ENCODE data around the gene CTNNA1.
A peak's percentile ranks its signal among the peaks of the same experiment; 100 is the strongest.
"Not testable (repeated sequence)": the region's sequence is repeated elsewhere in the genome, so short reads cannot be mapped to it uniquely, and the experiment has no call there.

Gene CTNNA1

DNA sequence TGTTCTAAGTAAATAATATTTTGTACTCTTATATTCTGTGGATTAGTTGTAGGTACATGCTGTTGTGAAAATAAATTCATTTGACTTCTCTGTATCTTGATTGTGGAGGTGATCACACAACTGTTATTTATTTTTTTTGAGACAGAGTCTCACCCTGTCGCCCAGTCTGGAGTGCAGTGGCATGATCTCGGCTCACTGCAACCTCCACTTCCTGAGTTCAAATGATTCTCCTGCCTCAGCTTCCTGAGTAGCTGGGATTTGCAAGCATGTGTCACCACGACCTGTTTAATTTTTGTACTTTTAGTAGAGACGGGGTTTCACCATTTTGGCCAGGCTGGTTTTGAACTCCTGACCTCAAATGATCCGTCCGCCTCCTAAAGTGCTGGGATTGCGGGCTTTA is 7.9 kb downstream of the CTNNA1 start:
- CTCF ChIA-PET = interaction anchor here (1.1 kb wide), 1 partner anchor 14 kb away, joined by 3 read pairs; no protein-coding TSS in a partner anchor
- not testable (repeated sequence) for H3K9me3 Mint-ChIP-seq, H3K27ac Mint-ChIP-seq, H3K4me3 Mint-ChIP-seq, H3K36me3 Mint-ChIP-seq
- DNase-seq = peak; percentile 36
- Mint-ChIP-seq H3K4me1 (peaks cover 24% of the 10 kb centered on the region), H3K27me3 (peaks cover 54% of the 10 kb centered on the region)

GRCh38 chr5:138761670-138762069 is 8.4 kb downstream of the CTNNA1 start:
- H3K27me3 Mint-ChIP-seq = peaks cover 54% of the 10 kb centered on the region

GRCh38 chr5:138762110-138762509 is 8.9 kb downstream of the CTNNA1 start:
- H3K27ac Mint-ChIP-seq = no peak overlapping the region

More at GRCh38 chr5:138761670-138762069, 8.4 kb downstream of the CTNNA1 start:
- CTCF ChIA-PET, H3K9me3 Mint-ChIP-seq, H3K27ac Mint-ChIP-seq, H3K36me3 Mint-ChIP-seq, H3K4me3 Mint-ChIP-seq, DNase-seq: not testable (repeated sequence)
- H3K4me1 Mint-ChIP-seq = peaks cover 24% of the 10 kb centered on the region

DNA sequence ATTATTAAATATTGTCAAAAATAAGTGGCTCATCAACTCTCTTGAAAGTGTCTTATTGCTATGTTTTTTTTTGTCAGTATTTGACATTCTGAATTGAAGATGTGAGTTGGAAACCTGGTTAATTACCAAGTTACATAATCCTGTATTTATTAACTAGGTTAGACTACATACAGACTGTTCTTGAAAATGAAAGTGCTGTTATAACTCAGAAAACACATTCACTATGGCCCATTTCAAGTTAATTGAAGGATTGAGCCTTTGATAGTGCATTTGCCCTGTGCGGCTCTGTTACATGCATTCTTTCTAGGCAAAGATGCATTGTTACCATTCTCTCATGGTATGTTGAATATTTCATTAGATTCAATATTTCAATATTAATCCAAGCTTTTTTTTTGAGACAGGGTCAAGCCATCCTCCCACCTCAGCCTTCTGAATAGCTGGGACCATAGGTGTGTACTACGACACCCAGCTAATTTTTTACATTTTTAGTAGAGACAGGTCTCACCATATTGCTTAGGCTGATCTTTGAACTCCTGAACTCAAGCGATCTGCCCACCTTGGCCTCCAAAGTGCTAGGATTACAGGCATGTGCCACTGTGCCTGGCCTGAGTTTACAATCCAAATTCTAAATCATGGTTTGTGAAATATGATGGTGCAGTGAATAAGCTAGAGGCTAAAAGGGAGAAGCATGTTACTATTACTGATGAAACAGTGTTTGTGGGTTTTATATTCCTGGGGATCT is 10.0 kb downstream of the CTNNA1 start:
- Mint-ChIP-seq H3K4me1 (peaks cover 24% of the 10 kb centered on the region), H3K4me3 (no peak overlapping the region), H3K27me3 (peaks cover 50% of the 10 kb centered on the region), H3K36me3 (no peaks in the 10 kb centered on the region), H3K9me3 (no peaks in the 10 kb centered on the region), H3K27ac (no peak overlapping the region)
- DNase-seq = no peak
- CTCF ChIA-PET = interaction anchor here (0.7 to 1.2 kb wide), 2 partner anchors 26 to 446 kb away, joined by 3 to 4 read pairs; no protein-coding TSS in a partner anchor

More at GRCh38 chr5:138762110-138762509, 8.9 kb downstream of the CTNNA1 start:
- Mint-ChIP-seq H3K4me3 (no peak overlapping the region), H3K27me3 (peaks cover 54% of the 10 kb centered on the region), H3K36me3 (no peaks in the 10 kb centered on the region), H3K9me3 (no peaks in the 10 kb centered on the region), H3K4me1 (peaks cover 24% of the 10 kb centered on the region)
- DNase-seq = no peak
- CTCF ChIA-PET = interaction anchor here (1.2 kb wide), 1 partner anchor 27 kb away, joined by 4 read pairs; no protein-coding TSS in a partner anchor

- CTCF ChIA-PET = interaction anchor here (0.6 kb wide), 1 partner anchor 562 kb away, joined by 4 read pairs; no protein-coding TSS in a partner anchor
- no peaks in the 10 kb centered on the region for H3K4me1 Mint-ChIP-seq
- H3K9me3 Mint-ChIP-seq = no peaks in the 10 kb centered on the region
- DNase-seq = no peak
- no peak overlapping the region for H3K4me3 Mint-ChIP-seq
- H3K36me3 Mint-ChIP-seq = no peaks in the 10 kb centered on the region
- no peak overlapping the region for H3K27ac Mint-ChIP-seq
- H3K27me3 Mint-ChIP-seq = peaks cover 43% of the 10 kb centered on the region
Measured at GRCh38 chr5:138770291-138770690, 17.1 kb downstream of the CTNNA1 start.

- Mint-ChIP-seq H3K27me3 (peaks cover 40% of the 10 kb centered on the region), H3K4me3 (no peak overlapping the region), H3K36me3 (no peaks in the 10 kb centered on the region), H3K9me3 (no peaks in the 10 kb centered on the region), H3K4me1 (no peaks in the 10 kb centered on the region), H3K27ac (no peak overlapping the region)
- CTCF ChIA-PET = interaction anchor here (0.6 kb wide), 1 partner anchor 562 kb away, joined by 4 read pairs; no protein-coding TSS in a partner anchor
- no peak for DNase-seq
Measured at GRCh38 chr5:138770977-138771376, 17.8 kb downstream of the CTNNA1 start.

DNA sequence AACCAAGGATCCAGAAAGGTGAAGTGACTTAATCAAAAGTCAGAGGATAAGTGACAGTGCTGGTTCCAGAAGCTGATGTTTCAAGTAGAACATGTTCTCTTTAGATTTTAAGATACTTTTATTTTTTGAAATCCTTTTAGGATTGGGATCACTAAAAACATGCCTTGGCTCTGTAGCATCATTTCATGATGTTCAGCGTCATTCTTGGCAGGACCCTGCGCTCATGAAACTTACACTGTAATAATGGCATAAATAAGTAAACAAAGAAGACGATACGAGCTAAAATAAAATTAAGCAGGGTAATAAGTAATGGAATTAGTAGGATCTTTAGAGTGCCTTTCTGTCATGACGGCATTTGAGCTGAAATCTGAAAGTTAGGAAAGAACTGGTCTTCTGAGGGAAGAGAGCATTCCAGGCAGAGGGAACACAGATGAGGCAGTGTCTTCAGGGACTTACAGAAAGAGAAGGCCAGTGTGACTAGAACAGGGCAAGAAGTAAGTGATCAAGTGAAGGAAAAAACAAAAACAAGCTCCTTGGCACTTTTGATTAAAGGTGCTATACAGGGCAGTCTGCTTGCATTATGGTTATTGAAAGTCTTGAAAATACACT is 19.9 kb downstream of the CTNNA1 start:
- DNase-seq = no peak
- H3K4me1 Mint-ChIP-seq = no peaks in the 10 kb centered on the region
- no peaks in the 10 kb centered on the region for H3K36me3 Mint-ChIP-seq
- H3K9me3 Mint-ChIP-seq = peaks cover 2% of the 10 kb centered on the region
- CTCF ChIA-PET = interaction anchor here (1.1 to 1.5 kb wide), 2 partner anchors 17 kb away, joined by 5 to 8 read pairs; no protein-coding TSS in a partner anchor
- no peak overlapping the region for H3K4me3 Mint-ChIP-seq
- peaks cover 26% of the 10 kb centered on the region for H3K27me3 Mint-ChIP-seq
- no peak overlapping the region for H3K27ac Mint-ChIP-seq

GRCh38 chr5:138773624-138774023 is 20.4 kb downstream of the CTNNA1 start:
- H3K4me3 Mint-ChIP-seq, H3K9me3 Mint-ChIP-seq: not testable (repeated sequence)

DNA sequence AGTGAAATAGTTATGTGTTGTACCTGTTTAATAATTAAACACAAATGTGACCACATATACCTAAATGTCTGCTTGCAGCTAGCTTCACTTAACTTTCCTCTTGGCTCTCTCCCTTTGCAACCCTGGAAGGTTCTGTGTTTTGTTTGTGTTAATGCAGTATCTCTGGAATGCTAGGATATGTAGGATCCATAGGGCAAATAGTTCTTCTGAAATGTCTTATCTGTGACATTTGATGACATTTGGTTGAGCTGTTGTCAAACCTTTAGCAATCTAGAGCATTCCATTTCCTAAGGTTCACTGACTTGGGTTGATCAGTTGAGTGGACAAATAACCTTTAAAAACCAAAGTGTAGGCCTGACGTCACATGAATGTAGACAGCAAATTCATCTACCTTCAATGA is 21.8 kb downstream of the CTNNA1 start:
- Mint-ChIP-seq H3K4me3 (no peak overlapping the region), H3K27me3 (peaks cover 22% of the 10 kb centered on the region), H3K9me3 (peaks cover 4% of the 10 kb centered on the region), H3K36me3 (no peaks in the 10 kb centered on the region), H3K4me1 (no peaks in the 10 kb centered on the region), H3K27ac (no peak overlapping the region)
- DNase-seq = no peak
- CTCF ChIA-PET = no interaction called here

More at GRCh38 chr5:138773624-138774023, 20.4 kb downstream of the CTNNA1 start:
- peaks cover 26% of the 10 kb centered on the region for H3K27me3 Mint-ChIP-seq
- not testable (repeated sequence) for H3K36me3 Mint-ChIP-seq, H3K4me1 Mint-ChIP-seq, DNase-seq, H3K27ac Mint-ChIP-seq
- CTCF ChIA-PET = interaction anchor here (1.1 kb wide), 1 partner anchor 17 kb away, joined by 5 read pairs; no protein-coding TSS in a partner anchor

DNA sequence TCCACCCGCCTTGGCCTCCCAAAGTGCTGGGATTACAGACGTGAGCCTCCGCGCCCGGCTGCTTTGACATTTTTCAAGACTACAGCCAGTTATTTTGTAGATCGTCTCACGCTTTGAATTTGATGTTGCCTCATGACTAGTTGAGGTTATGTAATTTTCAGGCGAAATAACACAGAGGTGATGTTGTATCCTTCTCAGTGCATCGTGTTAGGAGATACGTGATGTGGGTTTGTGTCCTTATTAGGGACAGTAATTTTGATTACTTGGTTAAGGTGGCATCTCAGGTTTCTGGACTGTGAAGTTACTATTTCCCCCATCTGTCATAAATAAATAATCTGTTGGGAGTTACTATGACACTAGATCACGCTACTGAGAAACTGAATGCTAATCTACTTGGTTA is 25.0 kb downstream of the CTNNA1 start:
- no peak overlapping the region for H3K27ac Mint-ChIP-seq
- H3K27me3 Mint-ChIP-seq = peaks cover 11% of the 10 kb centered on the region
- no peak for DNase-seq
- no peak overlapping the region for H3K4me3 Mint-ChIP-seq
- H3K36me3 Mint-ChIP-seq = no peaks in the 10 kb centered on the region
- CTCF ChIA-PET = interaction anchor here (0.7 kb wide), 1 partner anchor 35 kb away, joined by 3 read pairs; no protein-coding TSS in a partner anchor
- H3K4me1 Mint-ChIP-seq = no peaks in the 10 kb centered on the region
- peaks cover 4% of the 10 kb centered on the region for H3K9me3 Mint-ChIP-seq

DNA sequence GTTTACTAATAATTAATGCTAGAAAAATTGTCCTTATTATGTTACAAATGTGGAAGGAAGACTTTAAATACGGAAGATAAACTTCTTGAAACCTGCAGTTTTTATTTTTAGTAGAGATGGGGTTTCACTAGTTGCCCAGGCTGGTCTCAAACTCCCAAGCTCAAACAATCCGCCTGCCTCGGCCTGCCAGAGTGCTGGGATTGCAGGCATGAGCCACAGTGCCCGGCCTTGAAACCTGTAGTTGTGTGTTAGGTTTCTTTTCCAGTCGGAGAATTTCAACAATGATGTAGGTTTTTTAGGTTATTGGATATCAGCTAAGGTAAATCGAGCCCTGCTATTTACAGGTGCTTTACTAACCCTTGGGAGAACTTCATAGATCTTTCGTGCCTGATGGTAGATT is 30.8 kb downstream of the CTNNA1 start:
- Mint-ChIP-seq H3K4me3 (no peak overlapping the region), H3K36me3 (no peaks in the 10 kb centered on the region), H3K27me3 (peaks cover 11% of the 10 kb centered on the region), H3K4me1 (no peaks in the 10 kb centered on the region), H3K27ac (no peak overlapping the region), H3K9me3 (no peaks in the 10 kb centered on the region)
- CTCF ChIA-PET = no interaction called here
- DNase-seq = no peak

DNA sequence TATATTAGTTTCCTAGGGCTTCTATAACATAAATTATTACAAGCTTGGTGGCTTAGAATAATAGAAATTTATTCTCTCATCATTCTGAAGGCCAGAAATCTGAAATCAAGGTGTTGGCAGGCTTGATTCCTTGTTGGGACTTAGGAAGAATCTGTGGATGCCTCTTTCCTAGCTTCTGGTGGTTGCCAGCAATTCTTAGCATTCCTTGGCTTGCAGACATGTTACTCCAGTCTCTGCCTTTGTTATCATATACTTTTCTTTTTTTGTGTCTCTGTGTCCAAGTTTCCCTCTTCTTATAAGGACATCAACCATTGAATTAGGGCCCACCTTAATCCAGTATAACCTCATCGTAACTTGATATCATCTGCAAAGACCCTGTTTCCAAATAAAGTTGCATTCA is 31.4 kb downstream of the CTNNA1 start:
- no peaks in the 10 kb centered on the region for H3K36me3 Mint-ChIP-seq

DNA sequence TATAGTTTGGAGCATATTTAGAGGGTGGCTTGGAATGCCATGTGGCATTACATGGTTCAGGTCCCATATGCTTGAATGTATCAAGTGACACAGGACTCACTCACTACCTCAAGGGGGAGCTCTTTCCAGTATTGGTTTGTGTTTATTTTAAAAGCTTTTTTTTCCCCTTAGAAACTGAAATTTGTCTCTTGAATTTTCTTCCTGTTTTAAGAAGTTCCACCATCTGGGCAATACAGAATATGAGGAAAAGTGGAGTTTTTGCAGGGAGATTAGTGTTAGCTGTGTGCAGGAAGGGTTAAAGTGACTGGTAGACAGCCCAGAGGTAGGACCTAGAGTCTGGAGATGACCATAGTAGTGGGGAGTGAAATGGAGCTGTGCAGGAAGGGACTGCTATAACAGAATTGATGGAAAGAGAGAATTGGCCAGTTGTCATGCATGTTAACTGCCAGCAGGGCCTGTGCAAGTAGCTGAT is 36.6 kb downstream of the CTNNA1 start:
- CTCF ChIA-PET = interaction anchor here (0.7 to 2.1 kb wide), 27 partner anchors 8 to 486 kb away, joined by 3 to 10 read pairs (median 4); no protein-coding TSS in a partner anchor
- DNase-seq = peak; percentile 27
- no peaks in the 10 kb centered on the region for H3K9me3 Mint-ChIP-seq
- no peak overlapping the region for H3K27ac Mint-ChIP-seq
- H3K4me1 Mint-ChIP-seq = peaks cover 2% of the 10 kb centered on the region
- no peak overlapping the region for H3K4me3 Mint-ChIP-seq
- H3K36me3 Mint-ChIP-seq = no peaks in the 10 kb centered on the region
- peaks cover 39% of the 10 kb centered on the region for H3K27me3 Mint-ChIP-seq

More for the DNA sequence above, 31.4 kb downstream of the CTNNA1 start:
- H3K27me3 Mint-ChIP-seq = peaks cover 17% of the 10 kb centered on the region
- H3K4me3 Mint-ChIP-seq = no peak overlapping the region
- no peak for DNase-seq
- no peak overlapping the region for H3K27ac Mint-ChIP-seq
- CTCF ChIA-PET = no interaction called here
- H3K9me3 Mint-ChIP-seq = no peaks in the 10 kb centered on the region
- H3K4me1 Mint-ChIP-seq = no peaks in the 10 kb centered on the region

DNA sequence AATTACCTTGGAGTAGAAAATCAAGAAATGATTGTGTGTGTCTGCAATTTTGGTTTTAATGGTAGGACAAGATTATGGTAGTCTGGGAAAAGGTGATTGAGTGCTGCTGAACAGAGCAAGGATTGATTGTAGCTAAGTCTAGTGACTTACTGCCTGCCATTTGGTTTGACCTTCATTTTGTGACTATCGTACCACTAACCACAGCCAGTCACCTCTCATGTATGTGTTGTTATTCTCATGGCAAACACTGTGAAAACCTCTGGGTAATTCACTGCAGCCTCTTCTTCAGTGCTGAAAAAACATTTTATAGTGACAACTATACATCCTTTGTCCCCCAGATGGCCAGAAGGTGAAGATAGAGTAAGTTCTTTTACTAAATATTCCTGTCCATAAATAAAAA is 37.5 kb downstream of the CTNNA1 start:
- H3K27me3 Mint-ChIP-seq = peaks cover 48% of the 10 kb centered on the region
- H3K27ac Mint-ChIP-seq = no peak overlapping the region
- peaks cover 2% of the 10 kb centered on the region for H3K4me1 Mint-ChIP-seq
- H3K36me3 Mint-ChIP-seq = no peaks in the 10 kb centered on the region
- no peak overlapping the region for H3K4me3 Mint-ChIP-seq
- H3K9me3 Mint-ChIP-seq = no peaks in the 10 kb centered on the region
- no peak for DNase-seq
- CTCF ChIA-PET = interaction anchor here (0.9 to 1.8 kb wide), 9 partner anchors 12 to 485 kb away, joined by 3 to 6 read pairs (median 4); no protein-coding TSS in a partner anchor

Measured in activated naive CD4-positive, alpha-beta T cell treated with anti-CD3 and anti-CD28 coated beads, Interleukin-2, amount 10 ng/mL, durations not matched to agents 7 days and 5 days (primary cell).